AG04450 (cell line): ENCODE data around the gene SPNS2. TPM values are rescaled to one million over a fixed set of nuclear protein-coding genes. Genes with fewer than 3 reads are reported as not detected.

Experiments
- CTCF ChIA-PET: fragments of 300-600, 350-600 bp; formaldehyde crosslinking; extraction: SDS; loops from one replicate; lab custom pipeline; 2022; ENCODE audit warnings: antibody characterized with exemption, inconsistent platforms; lab: Charles Lee
- POLR2A ChIA-PET: fragments of 350-600 bp; formaldehyde crosslinking; extraction: SDS; loops from one replicate; lab custom pipeline; 2021; ENCODE audit warnings: antibody characterized with exemption, inconsistent platforms; lab: Yijun Ruan, JAX
- DNase-seq: peaks from one replicate; pipeline ENCODE4 v3.0.0-alpha.2; 2011; ENCODE audit warnings: low read depth, low spot score
- H3K27ac ChIP-seq: one replicate; pipeline ENCODE4 v1.5.1; 2012; ENCODE audit warnings: low read depth, low read length, control low read depth
- H3K27me3 ChIP-seq: one replicate; pipeline ENCODE4 v1.6.0; 2012; ENCODE audit warnings: low read length; ENCODE audit not compliant: control insufficient read depth, insufficient read depth
- H3K4me3 ChIP-seq: 2 replicates; pipeline ENCODE4 v1.5.1; 2011; ENCODE audit warnings: mild to moderate bottlenecking, low read depth, low read length, control low read depth
- H3K9me3 ChIP-seq: 2 replicates; pipeline ENCODE4 v1.5.1; 2012; ENCODE audit warnings: low read length; ENCODE audit not compliant: control insufficient read depth, insufficient read depth
- polyA plus RNA-seq: library from polyadenylated mRNA; depleted of rRNA; stranded (reverse); fragments of >200 nt; gene quantifications from 2 replicates; pipeline ENCODE4 v1.2.3, GENCODE V29; 2011
- TF ChIP-seq, protein P1 (sequence below): IDR thresholded peaks from 2 replicates; pipeline ENCODE4 v1.5.1; 2011; ENCODE audit warnings: low read depth, low read length, control low read depth, inconsistent platforms

The SPNS2 gene
- polyA plus RNA-seq, 1 experiment = not detected

- ChIA-PET CTCF (no interaction called here), POLR2A (no interaction called here)
- Histone ChIP-seq H3K9me3 (no peaks in the 10 kb centered on the region), H3K4me3 (no peak overlapping the region), H3K27me3 (peaks cover 31% of the 10 kb centered on the region), H3K27ac (no peak overlapping the region)
- TF ChIP-seq, protein P1, sequence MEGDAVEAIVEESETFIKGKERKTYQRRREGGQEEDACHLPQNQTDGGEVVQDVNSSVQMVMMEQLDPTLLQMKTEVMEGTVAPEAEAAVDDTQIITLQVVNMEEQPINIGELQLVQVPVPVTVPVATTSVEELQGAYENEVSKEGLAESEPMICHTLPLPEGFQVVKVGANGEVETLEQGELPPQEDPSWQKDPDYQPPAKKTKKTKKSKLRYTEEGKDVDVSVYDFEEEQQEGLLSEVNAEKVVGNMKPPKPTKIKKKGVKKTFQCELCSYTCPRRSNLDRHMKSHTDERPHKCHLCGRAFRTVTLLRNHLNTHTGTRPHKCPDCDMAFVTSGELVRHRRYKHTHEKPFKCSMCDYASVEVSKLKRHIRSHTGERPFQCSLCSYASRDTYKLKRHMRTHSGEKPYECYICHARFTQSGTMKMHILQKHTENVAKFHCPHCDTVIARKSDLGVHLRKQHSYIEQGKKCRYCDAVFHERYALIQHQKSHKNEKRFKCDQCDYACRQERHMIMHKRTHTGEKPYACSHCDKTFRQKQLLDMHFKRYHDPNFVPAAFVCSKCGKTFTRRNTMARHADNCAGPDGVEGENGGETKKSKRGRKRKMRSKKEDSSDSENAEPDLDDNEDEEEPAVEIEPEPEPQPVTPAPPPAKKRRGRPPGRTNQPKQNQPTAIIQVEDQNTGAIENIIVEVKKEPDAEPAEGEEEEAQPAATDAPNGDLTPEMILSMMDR = no peak
- no peak for DNase-seq
Measured at GRCh38 chr17:4523946-4524345, 25.3 kb downstream of the SPNS2 start.

- CTCF ChIA-PET = interaction anchor here (0.5 kb wide), 1 partner anchor 662 kb away, joined by 3 read pairs; no protein-coding TSS in a partner anchor
- H3K27me3 ChIP-seq = peaks cover 21% of the 10 kb centered on the region
- H3K9me3 ChIP-seq = no peaks in the 10 kb centered on the region
- DNase-seq = no peak
- TF ChIP-seq, protein P1 = no peak
- H3K27ac ChIP-seq = no peak overlapping the region
- H3K4me3 ChIP-seq = no peak overlapping the region
- POLR2A ChIA-PET = no interaction called here
Measured at GRCh38 chr17:4525691-4526397, 27.2 kb downstream of the SPNS2 start.

DNA sequence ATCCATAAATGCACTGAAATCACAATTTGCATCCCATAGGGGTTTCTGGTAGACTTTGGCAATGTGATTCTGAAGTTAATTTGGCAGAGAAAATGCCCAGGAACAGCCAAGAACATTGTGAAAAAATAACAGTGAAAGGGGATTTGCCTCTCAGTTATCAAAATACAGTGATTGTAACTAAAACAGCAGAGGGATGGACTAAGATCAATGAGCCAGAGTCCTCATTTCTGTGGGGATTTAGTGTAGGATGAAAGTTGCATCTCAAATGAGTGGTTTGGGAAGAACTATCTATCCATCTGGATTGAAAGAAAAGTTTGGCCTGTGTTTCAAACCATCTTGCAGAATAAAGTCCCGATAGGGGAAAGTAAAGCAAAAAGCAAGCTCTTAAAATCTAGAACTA is 28.5 kb downstream of the SPNS2 start:
- Histone ChIP-seq H3K9me3 (no peaks in the 10 kb centered on the region), H3K27me3 (peaks cover 24% of the 10 kb centered on the region), H3K27ac (no peak overlapping the region), H3K4me3 (no peak overlapping the region)
- no peak for DNase-seq
- TF ChIP-seq, protein P1 = no peak
- ChIA-PET POLR2A (no interaction called here), CTCF (interaction anchor here (0.7 to 0.8 kb wide), 2 partner anchors 46 to 50 kb away, joined by 3 to 4 read pairs; no protein-coding TSS in a partner anchor)

DNA sequence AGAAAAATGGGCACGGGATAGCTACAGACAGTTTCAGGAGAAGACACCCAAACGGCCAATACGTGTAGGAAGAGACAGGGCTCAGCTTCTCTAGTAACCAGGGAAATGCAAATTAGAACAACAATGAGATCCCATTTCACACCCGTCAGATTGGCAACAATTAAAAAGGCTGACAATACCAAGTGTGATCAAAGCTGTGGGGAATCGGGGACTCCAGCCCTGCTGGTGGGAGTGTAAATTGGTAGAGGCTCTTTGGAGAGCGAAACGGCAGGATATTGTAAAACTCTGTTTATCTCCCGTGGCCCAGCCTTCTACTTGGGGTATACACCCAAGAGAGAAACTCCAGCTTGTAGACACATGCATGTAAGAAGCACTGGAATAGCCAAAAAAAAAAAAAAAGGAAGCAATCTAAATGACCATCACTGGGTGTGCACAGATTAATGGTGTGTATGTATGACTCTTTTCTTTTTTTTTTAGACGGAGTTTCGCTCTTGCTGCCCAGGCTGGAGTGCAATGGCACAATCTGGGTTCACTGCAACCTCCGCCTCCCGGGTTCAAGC is 29.0 kb downstream of the SPNS2 start:
- Histone ChIP-seq H3K4me3 (no peak overlapping the region), H3K9me3 (no peaks in the 10 kb centered on the region), H3K27ac (no peak overlapping the region), H3K27me3 (peaks cover 21% of the 10 kb centered on the region)
- CTCF ChIA-PET = interaction anchor here (0.8 to 1.2 kb wide), 2 partner anchors 50 to 107 kb away, joined by 4 read pairs; no protein-coding TSS in a partner anchor
- DNase-seq = no peak
- TF ChIP-seq, protein P1 = no peak
- POLR2A ChIA-PET = interaction anchor here (0.6 kb wide), 1 partner anchor 452 kb away, joined by 5 read pairs; no protein-coding TSS in a partner anchor

GRCh38 chr17:4529533-4530152 is 31.0 kb downstream of the SPNS2 start:
- ChIA-PET POLR2A (no interaction called here), CTCF (no interaction called here)
- no peak overlapping the region for H3K4me3 ChIP-seq
- TF ChIP-seq, protein P1 = no peak
- DNase-seq = no peak
- H3K27me3 ChIP-seq = peaks cover 18% of the 10 kb centered on the region
- no peak overlapping the region for H3K27ac ChIP-seq
- H3K9me3 ChIP-seq = no peaks in the 10 kb centered on the region
